NCI-H1105 treated with DMSO at 0.1 percent for 48 hours (cell line): Measurements from ENCODE around the gene ARHGAP45.

Experiments
- DNase-seq: peaks from one replicate; lab custom pipeline; 2025; lab: John Stamatoyannopoulos, UW

Gene ARHGAP45

DNA sequence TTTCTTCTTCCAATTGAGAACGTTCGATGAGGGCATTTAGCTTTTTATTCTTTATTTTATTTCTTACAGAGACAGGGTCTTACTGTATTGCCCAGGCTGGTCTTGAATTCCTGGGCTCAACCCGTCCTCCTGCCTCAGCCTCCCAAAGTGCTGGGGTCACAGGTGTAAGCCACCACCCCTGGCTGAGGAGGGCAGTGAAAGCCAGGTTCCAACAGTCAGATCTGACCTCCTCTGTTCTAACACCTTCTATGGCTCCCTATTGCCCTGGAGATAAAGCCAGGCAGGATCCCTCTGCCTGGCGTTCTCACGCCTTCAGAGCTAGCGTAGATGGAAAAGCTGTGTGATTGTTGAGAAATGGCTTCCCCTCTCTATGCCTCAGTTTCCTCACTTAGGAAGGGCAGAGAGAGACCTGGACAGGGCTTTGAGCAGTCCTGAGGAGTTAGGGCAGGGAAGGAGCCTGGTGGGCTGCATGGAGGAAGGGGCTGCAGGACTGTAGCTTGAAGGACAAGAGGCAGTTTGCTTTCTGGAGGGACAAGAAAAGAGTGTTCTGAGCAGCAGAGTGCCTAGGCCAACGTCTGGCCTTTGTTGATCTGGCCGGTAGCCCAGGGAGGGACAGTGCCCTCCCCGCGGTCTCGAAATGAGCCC, 5.5 kb downstream of the ARHGAP45 start:
- DNase-seq = no peak

DNA sequence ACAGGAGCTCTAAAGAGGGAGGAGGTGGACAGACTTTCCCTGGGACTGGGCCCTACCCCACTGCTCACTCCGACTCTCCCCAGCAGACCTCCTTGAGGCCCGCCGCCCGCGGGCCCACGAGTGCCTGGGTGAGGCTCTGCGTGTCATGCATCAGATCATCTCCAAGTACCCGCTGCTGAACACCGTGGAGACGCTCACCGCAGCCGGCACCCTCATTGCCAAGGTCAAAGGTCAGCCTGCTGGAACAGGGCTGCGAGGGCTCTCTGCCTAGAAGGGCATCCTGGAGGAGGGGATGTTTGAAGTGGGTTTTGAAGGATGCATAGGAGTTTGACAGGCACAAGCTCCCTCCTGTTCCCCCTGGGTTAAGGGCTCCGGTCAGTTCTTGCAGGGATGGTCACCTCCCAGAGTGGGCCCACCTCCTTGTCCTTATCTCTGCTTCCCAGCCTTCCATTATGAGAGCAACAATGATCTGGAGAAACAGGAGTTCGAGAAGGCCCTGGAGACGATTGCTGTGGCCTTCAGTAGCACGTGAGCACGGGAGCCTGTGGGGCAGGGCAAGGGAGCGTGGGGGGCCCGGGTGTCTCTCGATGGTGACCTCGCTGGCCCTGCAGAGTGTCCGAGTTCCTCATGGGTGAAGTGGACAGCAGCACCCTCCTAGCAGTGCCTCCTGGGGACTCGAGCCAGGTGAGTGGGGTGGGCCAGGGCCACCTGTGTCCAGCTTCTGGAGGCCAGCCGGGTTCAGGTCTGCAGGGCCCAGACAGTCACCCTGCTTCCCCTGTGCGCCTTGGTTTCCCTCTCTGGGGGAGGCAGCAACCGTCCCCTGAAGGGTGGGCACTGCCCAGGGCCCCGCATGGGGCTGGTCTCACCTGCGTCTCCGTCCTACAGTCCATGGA, 6.3 kb downstream of the ARHGAP45 start:
- no peak for DNase-seq

DNA sequence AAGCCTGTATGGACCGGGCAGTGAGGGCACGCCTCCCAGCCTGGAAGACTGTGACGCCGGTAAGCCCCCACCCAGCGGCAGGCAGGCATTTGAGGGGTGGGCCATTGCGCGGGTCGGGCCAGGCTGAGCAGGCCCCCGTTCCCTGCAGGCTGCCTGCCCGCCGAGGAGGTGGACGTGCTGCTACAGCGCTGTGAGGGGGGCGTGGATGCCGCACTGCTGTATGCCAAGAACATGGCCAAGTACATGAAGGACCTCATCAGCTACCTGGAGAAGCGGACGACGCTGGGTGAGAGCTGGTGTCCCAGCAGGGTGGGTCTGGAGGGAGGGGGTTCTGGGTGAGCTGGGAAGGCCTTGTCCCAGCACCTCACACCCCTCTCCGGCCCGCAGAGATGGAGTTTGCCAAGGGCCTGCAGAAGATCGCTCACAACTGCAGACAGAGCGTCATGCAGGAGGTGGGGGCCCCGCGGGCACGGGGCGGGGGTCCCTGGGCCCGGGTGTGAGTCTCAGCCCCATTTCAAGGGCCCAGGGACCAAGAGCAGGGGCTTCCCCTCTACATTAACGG, 7.1 kb downstream of the ARHGAP45 start:
- no peak for DNase-seq

- DNase-seq = peak; percentile 86
Measured at GRCh38 chr19:1074544-1075283, 7.7 kb downstream of the ARHGAP45 start.

- DNase-seq = no peak
Measured at GRCh38 chr19:1076046-1076386, 9.0 kb downstream of the ARHGAP45 start.

GRCh38 chr19:1076951-1077350, 10.0 kb downstream of the ARHGAP45 start:
- DNase-seq = no peak

DNA sequence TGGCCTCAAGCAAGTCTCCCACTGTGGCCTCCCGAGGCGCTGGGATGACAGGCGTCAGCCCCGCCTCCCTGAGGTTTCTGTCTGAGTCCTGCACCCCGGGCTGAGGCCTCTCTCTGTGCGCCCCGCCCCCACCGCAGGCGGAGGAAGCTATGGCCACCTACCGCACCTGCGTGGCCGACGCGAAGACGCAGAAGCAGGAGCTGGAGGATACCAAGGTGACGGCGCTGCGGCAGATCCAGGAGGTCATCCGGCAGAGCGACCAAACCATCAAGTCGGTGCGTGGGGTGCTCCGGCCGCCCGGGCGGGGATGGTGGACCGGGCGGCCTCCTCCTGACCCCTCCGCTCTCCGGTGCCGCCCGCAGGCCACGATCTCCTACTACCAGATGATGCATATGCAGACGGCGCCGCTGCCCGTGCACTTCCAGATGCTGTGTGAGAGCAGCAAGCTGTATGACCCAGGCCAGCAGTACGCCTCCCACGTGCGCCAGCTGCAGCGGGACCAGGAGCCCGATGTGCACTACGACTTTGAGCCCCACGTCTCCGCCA, 12.7 kb downstream of the ARHGAP45 start:
- no peak for DNase-seq

GRCh38 chr19:1080360-1081161, 13.6 kb downstream of the ARHGAP45 start:
- DNase-seq = no peak

GRCh38 chr19:1081301-1082164, 14.6 kb downstream of the ARHGAP45 start:
- DNase-seq = peak; percentile 65

- peak; percentile 93 for DNase-seq
Measured at GRCh38 chr19:1082165-1082927, 15.4 kb downstream of the ARHGAP45 start.

- no peak for DNase-seq
Measured at GRCh38 chr19:1082928-1083816, 16.2 kb downstream of the ARHGAP45 start.

GRCh38 chr19:1084024-1084868, 17.3 kb downstream of the ARHGAP45 start:
- DNase-seq = peak; percentile 44

DNA sequence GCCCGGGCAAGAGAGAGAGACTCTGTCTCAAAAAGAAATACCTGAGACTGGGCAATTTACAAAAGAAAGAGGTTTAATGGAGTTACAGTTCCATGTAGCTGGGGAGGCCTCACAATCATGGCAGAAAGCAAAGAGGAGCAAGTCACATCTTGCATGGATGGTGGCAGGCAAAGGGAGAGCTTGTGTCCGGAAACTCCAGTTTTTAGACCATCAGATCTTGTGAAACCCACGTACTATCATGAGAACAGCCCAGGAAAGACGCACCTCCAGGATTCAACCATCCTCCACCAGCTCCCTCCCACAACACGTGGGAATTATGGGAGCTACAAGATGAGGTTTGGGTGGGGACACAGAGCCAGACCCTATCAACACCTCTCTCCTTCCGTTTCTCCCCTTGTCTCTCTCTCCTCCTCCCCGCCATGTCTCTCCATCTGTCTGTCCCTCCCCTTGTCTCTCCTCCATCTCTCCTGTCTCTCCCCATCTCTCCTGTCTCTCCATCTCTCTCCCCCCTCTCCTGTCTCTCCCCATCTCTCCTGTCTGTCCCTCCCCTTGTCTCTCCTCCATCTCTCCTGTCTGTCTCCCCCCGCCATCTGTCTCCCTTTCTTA, 18.2 kb downstream of the ARHGAP45 start:
- no peak for DNase-seq

- DNase-seq = no peak
Measured at GRCh38 chr19:1085676-1086442, 18.9 kb downstream of the ARHGAP45 start.

- no peak for DNase-seq
Measured at GRCh38 chr19:1086613-1087012, 19.6 kb downstream of the ARHGAP45 start.

- DNase-seq = no peak
Measured at GRCh38 chr19:1087813-1088415, 20.9 kb downstream of the ARHGAP45 start.
